Measurements from ENCODE around the gene USP17L28.
"Not testable (repeated sequence)": the region's sequence is repeated elsewhere in the genome, so short reads cannot be mapped to it uniquely, and the experiment has no call there.

Gene USP17L28, protein sequence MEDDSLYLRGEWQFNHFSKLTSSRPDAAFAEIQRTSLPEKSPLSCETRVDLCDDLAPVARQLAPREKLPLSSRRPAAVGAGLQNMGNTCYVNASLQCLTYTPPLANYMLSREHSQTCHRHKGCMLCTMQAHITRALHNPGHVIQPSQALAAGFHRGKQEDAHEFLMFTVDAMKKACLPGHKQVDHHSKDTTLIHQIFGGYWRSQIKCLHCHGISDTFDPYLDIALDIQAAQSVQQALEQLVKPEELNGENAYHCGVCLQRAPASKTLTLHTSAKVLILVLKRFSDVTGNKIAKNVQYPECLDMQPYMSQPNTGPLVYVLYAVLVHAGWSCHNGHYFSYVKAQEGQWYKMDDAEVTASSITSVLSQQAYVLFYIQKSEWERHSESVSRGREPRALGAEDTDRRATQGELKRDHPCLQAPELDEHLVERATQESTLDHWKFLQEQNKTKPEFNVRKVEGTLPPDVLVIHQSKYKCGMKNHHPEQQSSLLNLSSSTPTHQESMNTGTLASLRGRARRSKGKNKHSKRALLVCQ

GRCh38 chr4:9348593-9348992, at the start of gene USP17L28:
USP17L28 (plus strand) TSS chr4:9348893; CDS start chr4:9348893, 0 bp downstream.
- DNase-seq: not testable (repeated sequence)

- not testable (repeated sequence) for DNase-seq
Observed at GRCh38 chr4:9324191-9324590, 24.5 kb upstream of the USP17L28 start.

DNA sequence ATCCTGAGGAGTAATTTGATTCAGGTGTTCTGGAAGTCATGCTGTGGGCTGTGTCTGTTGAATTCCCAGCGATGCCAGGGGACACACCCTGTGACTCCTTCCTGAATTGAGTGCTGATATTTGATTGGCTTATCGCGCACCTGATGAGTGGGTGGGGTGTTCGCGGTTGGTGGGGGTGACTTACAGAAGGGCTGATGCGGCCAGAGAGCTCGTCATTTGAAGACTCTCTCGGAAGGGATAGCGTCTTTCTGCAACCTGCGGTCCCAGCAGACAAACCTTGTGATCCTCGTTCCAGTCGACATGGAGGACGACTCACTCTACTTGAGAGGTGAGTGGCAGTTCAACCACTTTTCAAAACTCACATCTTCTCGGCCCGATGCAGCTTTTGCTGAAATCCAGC, 23.8 kb upstream of the USP17L28 start, which contains the start of gene USP17L24:
Gene USP17L24, plus strand, starts transcription at position 301 of the 400 bp plus-strand sequence. Its CDS starts 0 bp downstream, at position 301.
- not testable (repeated sequence) for DNase-seq

DNA sequence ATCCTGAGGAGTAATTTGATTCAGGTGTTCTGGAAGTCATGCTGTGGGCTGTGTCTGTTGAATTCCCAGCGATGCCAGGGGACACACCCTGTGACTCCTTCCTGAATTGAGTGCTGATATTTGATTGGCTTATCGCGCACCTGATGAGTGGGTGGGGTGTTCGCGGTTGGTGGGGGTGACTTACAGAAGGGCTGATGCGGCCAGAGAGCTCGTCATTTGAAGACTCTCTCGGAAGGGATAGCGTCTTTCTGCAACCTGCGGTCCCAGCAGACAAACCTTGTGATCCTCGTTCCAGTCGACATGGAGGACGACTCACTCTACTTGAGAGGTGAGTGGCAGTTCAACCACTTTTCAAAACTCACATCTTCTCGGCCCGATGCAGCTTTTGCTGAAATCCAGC, 19.1 kb upstream of the USP17L28 start, which contains the start of gene USP17L25:
Gene USP17L25, plus strand, starts transcription at position 301 of the 400 bp plus-strand sequence. Its CDS starts 0 bp downstream, at position 301.
- not testable (repeated sequence) for DNase-seq

DNA sequence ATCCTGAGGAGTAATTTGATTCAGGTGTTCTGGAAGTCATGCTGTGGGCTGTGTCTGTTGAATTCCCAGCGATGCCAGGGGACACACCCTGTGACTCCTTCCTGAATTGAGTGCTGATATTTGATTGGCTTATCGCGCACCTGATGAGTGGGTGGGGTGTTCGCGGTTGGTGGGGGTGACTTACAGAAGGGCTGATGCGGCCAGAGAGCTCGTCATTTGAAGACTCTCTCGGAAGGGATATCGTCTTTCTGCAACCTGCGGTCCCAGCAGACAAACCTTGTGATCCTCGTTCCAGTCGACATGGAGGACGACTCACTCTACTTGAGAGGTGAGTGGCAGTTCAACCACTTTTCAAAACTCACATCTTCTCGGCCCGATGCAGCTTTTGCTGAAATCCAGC, 14.3 kb upstream of the USP17L28 start, which contains the start of gene USP17L26:
Gene USP17L26, plus strand, starts transcription at position 301 of the 400 bp plus-strand sequence. Its CDS starts 0 bp downstream, at position 301.
- DNase-seq: not testable (repeated sequence)

DNA sequence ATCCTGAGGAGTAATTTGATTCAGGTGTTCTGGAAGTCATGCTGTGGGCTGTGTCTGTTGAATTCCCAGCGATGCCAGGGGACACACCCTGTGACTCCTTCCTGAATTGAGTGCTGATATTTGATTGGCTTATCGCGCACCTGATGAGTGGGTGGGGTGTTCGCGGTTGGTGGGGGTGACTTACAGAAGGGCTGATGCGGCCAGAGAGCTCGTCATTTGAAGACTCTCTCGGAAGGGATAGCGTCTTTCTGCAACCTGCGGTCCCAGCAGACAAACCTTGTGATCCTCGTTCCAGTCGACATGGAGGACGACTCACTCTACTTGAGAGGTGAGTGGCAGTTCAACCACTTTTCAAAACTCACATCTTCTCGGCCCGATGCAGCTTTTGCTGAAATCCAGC, 9.6 kb upstream of the USP17L28 start, which contains the start of gene USP17L5:
Gene USP17L5, plus strand, starts transcription at position 301 of the 400 bp plus-strand sequence. Its CDS starts 0 bp downstream, at position 301.
- DNase-seq: not testable (repeated sequence)

DNA sequence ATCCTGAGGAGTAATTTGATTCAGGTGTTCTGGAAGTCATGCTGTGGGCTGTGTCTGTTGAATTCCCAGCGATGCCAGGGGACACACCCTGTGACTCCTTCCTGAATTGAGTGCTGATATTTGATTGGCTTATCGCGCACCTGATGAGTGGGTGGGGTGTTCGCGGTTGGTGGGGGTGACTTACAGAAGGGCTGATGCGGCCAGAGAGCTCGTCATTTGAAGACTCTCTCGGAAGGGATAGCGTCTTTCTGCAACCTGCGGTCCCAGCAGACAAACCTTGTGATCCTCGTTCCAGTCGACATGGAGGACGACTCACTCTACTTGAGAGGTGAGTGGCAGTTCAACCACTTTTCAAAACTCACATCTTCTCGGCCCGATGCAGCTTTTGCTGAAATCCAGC, 4.8 kb upstream of the USP17L28 start, which contains the start of gene USP17L27:
Gene USP17L27, plus strand, starts transcription at position 301 of the 400 bp plus-strand sequence. Its CDS starts 0 bp downstream, at position 301.
- DNase-seq: not testable (repeated sequence)

GRCh38 chr4:9350866-9351265, 2.2 kb downstream of the USP17L28 start:
- not testable (repeated sequence) for DNase-seq

DNA sequence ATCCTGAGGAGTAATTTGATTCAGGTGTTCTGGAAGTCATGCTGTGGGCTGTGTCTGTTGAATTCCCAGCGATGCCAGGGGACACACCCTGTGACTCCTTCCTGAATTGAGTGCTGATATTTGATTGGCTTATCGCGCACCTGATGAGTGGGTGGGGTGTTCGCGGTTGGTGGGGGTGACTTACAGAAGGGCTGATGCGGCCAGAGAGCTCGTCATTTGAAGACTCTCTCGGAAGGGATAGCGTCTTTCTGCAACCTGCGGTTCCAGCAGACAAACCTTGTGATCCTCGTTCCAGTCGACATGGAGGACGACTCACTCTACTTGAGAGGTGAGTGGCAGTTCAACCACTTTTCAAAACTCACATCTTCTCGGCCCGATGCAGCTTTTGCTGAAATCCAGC, 4.6 kb downstream of the USP17L28 start, which contains the start of gene USP17L29:
Gene USP17L29, plus strand, starts transcription at position 301 of the 400 bp plus-strand sequence. Its CDS starts 0 bp downstream, at position 301.
- DNase-seq: not testable (repeated sequence)

DNA sequence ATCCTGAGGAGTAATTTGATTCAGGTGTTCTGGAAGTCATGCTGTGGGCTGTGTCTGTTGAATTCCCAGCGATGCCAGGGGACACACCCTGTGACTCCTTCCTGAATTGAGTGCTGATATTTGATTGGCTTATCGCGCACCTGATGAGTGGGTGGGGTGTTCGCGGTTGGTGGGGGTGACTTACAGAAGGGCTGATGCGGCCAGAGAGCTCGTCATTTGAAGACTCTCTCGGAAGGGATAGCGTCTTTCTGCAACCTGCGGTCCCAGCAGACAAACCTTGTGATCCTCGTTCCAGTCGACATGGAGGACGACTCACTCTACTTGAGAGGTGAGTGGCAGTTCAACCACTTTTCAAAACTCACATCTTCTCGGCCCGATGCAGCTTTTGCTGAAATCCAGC, 14.1 kb downstream of the USP17L28 start, which contains the start of gene USP17L30:
Gene USP17L30, plus strand, starts transcription at position 301 of the 400 bp plus-strand sequence. Its CDS starts 0 bp downstream, at position 301.
- DNase-seq: not testable (repeated sequence)

DNA sequence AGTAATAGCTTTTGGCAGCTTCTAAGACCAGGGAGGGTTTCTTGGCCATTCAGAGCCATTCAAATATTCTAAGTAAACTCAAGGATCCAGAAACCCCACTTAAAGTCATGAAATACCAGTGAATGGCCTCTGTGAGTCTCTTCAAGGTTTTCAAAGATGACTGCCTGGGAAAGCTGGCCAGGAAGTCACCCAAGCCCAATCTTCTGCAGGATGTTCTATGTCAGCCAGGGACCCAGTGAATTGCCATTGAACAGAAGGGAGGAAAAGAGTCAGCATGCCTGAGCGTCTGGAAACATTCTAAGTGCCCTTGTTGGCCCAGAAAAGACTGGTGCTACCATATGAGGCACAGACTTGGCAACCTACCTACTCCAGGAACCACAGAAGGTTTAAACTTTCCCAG, 31.2 kb downstream of the USP17L28 start:
- DNase-seq: not testable (repeated sequence)

DNA sequence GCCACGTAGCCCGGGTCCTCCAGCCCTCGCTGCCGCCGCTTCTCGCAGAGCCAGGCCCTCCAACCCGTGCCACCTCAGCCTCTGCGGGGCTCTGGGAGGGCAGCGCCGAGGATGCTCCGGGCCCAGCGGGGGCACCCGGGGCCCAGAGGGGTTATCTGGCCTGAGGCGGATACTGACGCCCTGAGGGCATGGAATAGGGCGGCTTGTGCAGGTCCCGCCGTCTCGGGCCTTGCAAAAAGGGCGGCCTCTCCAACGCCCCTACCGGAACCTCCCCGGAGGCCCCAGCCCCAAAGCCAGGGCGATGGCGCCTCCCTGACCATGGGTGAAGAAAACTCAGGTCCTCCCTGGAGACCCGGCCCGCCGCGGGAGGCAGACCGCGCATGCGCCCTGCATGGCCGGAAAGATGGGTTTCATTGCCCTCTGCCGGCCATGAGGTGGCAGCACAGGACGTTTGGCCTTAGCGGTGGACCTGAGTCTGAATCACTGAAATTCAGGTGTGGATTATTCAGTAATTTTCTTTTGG, 32.4 kb downstream of the USP17L28 start:
- not testable (repeated sequence) for DNase-seq

- DNase-seq: no peak
Observed at GRCh38 chr4:9384126-9384525, 35.4 kb downstream of the USP17L28 start.

GRCh38 chr4:9389001-9389400, 40.3 kb downstream of the USP17L28 start:
- not testable (repeated sequence) for DNase-seq
